ENCODE measurements around the gene EMCN.
"Not testable (repeated sequence)": the region's sequence is repeated elsewhere in the genome, so short reads cannot be mapped to it uniquely, and the experiment has no call there.

Gene EMCN

DNA sequence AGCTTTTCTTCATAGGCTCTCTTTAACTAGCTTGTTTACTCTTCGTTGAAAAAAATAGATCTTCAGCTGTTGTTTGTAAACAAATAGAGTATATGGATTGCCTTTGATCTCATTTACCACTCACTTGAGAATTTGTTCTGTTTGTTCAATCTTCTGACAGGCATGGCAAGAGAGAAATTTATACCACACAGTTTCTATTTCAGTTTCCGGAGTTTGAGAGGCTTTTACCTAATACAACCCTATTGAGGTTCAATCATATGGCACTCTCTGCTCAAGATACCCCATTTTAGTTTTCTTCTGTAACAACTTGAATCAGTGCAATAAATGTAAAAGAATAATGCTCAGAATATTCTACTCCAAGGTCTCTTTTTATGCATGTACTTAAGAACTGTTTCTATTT is 148.0 kb downstream of the EMCN start:
- no peak for DNase-seq

DNA sequence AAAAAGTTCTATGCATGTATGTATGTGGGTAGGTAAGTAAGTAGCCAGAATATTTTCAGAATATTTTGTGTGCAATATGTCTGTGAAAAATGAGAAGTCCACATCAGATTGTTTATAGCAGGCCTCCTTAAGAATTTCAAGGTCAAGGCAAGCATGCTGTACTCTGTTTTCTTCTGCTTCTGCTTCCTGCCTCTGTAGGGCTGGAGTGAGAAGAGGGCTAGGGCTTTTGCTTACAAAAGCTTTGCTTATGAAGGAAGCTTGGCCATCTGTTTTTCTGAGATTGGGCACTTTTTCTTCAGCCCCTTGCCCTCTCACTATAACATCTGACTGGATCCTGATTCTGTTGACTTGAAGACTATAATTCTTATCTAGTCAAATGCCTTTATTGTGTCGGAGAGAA is 150.4 kb downstream of the EMCN start:
- no peak for DNase-seq

DNA sequence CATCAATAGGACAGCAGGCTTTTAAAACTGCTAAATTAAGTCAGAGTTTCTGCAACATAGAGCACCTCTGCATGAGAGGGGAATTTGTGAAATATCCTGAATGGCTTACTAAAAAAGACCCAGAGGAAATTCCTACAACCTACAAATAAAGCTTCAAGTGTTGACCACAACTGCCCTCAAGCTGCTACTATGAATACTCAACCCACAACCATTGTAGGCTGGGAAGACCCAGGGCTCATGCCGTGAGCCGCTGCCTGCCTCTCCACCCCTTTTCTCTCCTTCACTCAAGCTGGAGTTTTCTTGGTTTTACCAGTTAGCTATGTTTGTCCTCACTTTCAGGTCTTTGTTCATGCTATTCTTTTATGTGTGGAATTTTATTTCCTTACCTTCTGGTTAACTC is 151.6 kb downstream of the EMCN start:
- no peak for DNase-seq

DNA sequence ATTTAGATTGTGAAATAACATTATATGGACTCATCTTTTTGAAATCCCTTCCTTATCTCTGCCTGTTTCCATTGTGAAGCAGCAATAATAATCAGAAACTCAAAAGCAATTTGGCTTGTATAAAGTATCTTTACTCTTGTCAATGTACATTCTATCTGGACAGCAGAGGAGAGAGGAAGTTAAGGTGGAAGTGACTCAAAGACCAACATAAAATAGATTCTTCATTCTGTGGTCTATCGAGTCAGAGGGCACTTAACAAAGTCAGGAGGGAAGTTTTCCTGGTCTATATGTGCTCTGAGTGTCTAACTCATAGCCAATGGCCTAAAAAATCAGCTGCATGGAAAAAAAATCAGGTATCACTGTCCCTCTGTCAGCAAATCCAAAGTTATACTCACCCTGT is 155.5 kb downstream of the EMCN start:
- DNase-seq: no peak

DNA sequence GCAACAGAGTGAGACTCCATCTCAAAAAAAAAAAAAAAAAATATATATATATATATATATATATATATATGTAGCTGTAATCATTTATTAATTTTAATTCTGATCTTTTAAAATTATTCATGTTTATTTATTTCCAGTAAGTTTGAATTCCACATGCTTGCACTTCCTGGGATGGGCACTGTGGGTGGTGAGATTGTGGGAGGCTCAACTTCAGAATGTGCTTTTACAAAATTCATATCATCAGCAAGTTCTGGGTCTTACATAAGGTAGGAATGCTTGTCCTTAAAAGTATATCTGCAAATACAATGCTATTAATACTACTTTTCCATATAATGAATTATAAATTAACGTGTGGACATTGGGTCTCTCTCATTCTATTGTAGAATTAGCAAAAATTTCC is 156.5 kb downstream of the EMCN start:
- no peak for DNase-seq

DNA sequence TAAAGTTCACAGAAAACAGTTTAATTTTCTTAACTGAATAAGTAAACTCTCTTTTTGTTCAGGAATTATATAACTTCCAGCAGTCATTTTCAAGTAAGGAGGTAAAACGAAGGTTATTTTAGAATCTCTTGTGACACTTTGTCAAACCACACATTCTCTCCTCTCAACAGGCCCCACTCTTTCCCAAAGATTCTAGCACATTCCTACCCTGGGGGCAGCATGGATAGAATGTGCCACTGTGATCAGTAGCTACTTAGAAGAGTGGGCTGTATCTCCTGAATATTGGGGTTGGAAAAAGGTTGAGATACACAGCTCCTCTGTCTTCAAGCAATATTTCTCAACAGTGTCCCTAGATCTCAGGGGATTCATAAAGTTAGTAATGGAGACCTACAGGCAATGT is 157.6 kb downstream of the EMCN start:
- no peak for DNase-seq

DNA sequence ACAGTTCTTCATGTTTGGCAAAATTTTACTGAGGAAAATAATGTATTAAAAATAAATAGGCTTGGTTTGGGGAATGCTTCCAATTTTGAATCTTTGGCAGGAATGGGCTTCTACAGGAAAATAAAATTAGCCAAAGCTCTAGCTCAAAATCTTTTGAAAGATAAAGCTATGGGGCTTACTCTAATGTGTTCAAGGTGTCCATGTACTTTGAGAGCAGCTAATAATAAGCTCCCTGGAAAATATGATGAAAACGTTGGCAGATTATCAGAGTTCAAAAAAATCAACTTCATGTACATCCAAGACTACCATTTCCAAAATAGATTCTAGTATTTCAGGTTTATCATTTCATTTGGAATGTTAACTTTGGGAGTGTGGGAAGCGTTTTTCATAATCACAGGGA is 158.4 kb downstream of the EMCN start:
- no peak for DNase-seq

DNA sequence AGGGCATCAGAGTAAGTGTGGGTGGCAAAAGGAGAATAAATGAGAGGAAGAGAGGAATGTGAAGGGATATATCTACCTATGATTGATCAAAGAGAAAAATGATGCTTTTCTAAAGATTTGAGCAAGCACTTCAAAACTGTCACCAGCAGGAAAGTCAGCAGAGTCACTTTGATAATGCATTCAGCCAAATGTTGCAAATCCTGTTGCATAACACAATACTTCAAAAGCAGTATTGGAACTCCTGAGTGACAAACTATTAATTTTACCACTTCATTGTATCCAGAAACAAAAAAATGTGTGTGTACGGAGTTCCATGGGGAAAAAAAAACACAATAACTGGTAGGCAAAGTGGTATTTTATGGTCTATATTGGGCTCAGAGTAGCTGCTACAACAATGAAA is 160.3 kb downstream of the EMCN start:
- DNase-seq: no peak

DNA sequence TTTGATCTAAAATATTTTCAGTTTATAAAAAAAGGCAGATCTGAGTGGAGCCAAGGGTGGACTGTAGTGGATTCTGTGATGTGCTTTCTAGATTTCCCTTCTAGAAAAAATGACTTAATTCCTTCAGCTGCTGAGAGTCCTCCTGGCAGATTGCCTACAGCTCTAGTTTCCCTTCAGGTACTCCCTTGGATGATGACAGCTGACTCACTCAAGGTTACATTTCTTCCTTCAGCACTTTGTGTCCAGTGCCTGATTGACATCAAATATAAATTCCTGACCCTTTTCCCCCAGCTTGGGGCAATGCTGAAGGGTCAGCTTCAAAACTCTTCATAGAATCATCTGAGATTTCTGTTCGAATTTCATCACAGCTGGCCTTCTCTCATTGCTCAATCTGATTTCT is 161.7 kb downstream of the EMCN start:
- no peak for DNase-seq

DNA sequence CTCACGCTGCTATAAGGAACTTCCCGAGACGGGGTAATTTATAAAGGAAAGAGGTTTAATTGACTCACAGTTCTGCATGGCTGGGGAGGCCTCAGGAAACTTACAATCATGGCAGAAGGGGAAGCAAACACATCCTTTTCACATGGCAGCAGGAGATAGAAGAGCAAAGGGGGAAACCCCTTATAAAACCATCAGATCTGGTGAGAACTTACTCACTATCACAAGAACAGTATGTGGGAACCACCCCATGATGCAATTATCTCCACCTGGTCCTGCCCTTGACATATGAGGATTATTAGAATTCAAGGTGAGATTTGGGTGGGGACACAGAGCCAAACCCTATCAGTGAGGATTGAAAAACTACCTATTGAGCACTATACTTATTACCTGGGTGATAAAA is 165.5 kb downstream of the EMCN start:
- not testable (repeated sequence) for DNase-seq

DNA sequence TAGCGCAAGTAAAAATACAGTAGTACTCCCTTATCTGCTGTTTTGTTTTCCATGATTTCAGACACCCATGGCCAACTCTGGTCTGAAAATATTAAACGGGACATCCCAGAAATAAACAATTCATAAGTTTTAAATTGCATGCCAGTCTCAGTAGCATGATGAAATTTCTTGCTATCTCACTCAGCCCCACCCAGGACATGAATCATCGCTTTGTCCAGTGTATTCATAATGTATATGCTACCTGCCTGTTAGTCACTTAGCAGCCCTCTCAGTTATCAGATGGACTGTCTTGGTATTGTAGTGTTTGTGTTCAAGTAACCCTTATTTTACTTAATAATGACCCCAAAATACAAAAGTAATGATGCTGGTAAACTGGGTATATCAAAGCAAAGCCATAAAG is 169.3 kb downstream of the EMCN start:
- DNase-seq: peak; percentile 3

DNA sequence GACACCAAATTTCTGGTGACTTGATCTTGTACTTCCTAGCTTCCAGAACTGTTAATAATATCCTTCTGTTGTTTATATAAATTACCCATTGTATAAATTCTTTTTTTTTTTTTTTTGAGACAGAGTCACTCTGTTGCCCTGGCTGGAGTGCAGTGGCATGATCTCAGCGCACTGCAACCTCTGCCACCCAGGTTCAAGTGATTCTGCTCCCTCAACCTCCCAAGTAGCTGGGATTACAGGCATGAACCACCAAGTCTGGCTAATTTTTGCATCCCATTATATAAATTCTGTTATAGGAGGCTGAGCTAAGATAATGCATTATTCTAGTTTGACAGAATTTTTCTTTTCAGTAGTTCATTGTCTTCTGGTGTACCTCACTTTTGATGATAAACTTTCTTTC is 170.6 kb downstream of the EMCN start:
- no peak for DNase-seq

DNA sequence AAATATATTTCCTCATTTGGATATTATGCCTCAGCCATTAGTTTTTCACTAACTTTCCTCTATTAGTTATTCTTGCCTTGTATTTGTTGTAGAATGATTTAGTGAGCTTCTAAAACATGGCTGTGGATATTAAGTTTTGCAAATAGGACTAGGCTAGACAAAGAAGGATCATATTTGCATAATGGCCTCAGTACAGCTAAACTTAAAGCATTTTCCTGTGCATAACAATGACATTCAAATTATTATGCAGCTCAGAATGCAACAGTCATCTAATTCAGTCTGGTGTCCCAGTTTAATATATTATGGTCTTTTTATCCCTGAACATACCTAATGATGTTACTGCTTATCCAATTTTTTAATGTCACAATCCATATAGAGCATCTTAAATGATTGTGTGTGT is 172.2 kb downstream of the EMCN start:
- no peak for DNase-seq

Measured in NK-92 treated with Interleukin-12 subunit alpha and Interleukin-12 subunit beta, amount 100 ng/mL, for 24 hours (cell line).